Measurements from ENCODE around the gene RHOT2.

- no peak for TF ChIP-seq CTCF (IDR thresholded peaks at IDR 0.05)
- no peak for TF ChIP-seq POLR2A (IDR thresholded peaks at IDR 0.05)
These were observed 27.0 kb downstream of the RHOT2 start for GRCh38 chr16:694863-695354.

Measured in testis (tissue), 2 donors.